SK-N-SH (cell line): ENCODE results near the gene MAPK1. TPM values are rescaled to one million over a fixed set of nuclear protein-coding genes. Genes with fewer than 3 reads are reported as not detected.

Source experiments
- CTCF ChIA-PET: fragments of 300-600, 350-600 bp; formaldehyde crosslinking; extraction: SDS; loops from one replicate; lab custom pipeline; 2021; lab: Yijun Ruan, JAX
- POLR2A ChIA-PET: fragments of 350-600 bp; sonication (Branson Sonifier 250); formaldehyde crosslinking; extraction: SDS; loops from one replicate; lab custom pipeline; 2020; ENCODE audit warnings: antibody characterized with exemption, inconsistent platforms; lab: Yijun Ruan, JAX
- DNase-seq: peaks from one replicate; pipeline ENCODE4 v3.0.0; 2012
- H2AFZ ChIP-seq: fragments of 200-600 bp; sonication (generic); 2 replicates; pipeline ENCODE4 v1.8.1; 2016; ENCODE audit warnings: antibody characterized with exemption, mild to moderate bottlenecking, low read depth
- H3F3A ChIP-seq: fragments of 200-600 bp; sonication (generic); replicated peaks from 2 replicates; pipeline ENCODE3; 2016; ENCODE audit warnings: antibody characterized with exemption, mild to moderate bottlenecking; ENCODE audit not compliant: insufficient read depth
- H3K27ac ChIP-seq, 2 experiments: fragments of 200-500 bp in 1 of 2; fragments of 200-600 bp in 1 of 2; sonication (Bioruptor generic) in 1 of 2; sonication (generic), shearing (Covaris generic) in 1 of 2; 2 replicates each; pipeline versions ENCODE4 v1.5.1 to v1.6.1; 2014 to 2016; ENCODE audit warnings: low read depth in 2 of 2, inconsistent platforms in 1 of 2, low read length in 1 of 2, mild to moderate bottlenecking in 1 of 2, mixed read lengths in 1 of 2
- H3K27me3 ChIP-seq: fragments of 200-600 bp; sonication (generic), shearing (Covaris generic); 2 replicates; pipeline ENCODE4 v1.6.1; 2016; ENCODE audit warnings: mixed run types; ENCODE audit not compliant: insufficient read depth
- H3K36me3 ChIP-seq, 2 experiments: fragments of 200-500 bp in 1 of 2; fragments of 200-600 bp in 1 of 2; sonication (Bioruptor generic) in 1 of 2; sonication (generic) in 1 of 2; replicated peaks in 1 of 2; 2 replicates each; pipeline versions ENCODE3 to v1.5.1; 2014 to 2016; ENCODE audit warnings: low read length in 1 of 2, mild to moderate bottlenecking in 1 of 2; ENCODE audit not compliant: insufficient read depth in 2 of 2, control insufficient read depth in 1 of 2
- H3K4me1 ChIP-seq, 2 experiments: fragments of 200-500 bp in 1 of 2; fragments of 200-600 bp in 1 of 2; sonication (Bioruptor generic) in 1 of 2; sonication (generic), shearing (Covaris generic) in 1 of 2; 2 replicates each; pipeline versions ENCODE4 v1.5.1 to v1.6.1; 2014 to 2016; ENCODE audit warnings: low read depth in 1 of 2, low read length in 1 of 2, mixed run types in 1 of 2; ENCODE audit not compliant: insufficient read depth in 2 of 2, control insufficient read depth in 1 of 2
- H3K4me2 ChIP-seq: fragments of 200-600 bp; sonication (generic), shearing (Covaris generic); 2 replicates; pipeline ENCODE4 v1.6.1; 2017; ENCODE audit warnings: mixed run types
- H3K4me3 ChIP-seq, 2 experiments: fragments of 200-500 bp in 1 of 2; fragments of 200-600 bp in 1 of 2; sonication (Bioruptor generic) in 1 of 2; sonication (generic), shearing (Covaris generic) in 1 of 2; 2 replicates each; pipeline versions ENCODE4 v1.5.1 to v1.8.1; 2014 to 2016; ENCODE audit warnings: low read depth in 2 of 2, inconsistent platforms in 1 of 2, low read length in 1 of 2, mild to moderate bottlenecking in 1 of 2, mixed read lengths in 1 of 2, moderate library complexity in 1 of 2
- H3K79me2 ChIP-seq: fragments of 200-600 bp; sonication (generic); 2 replicates; pipeline ENCODE4 v1.8.1; 2017; ENCODE audit warnings: mild to moderate bottlenecking; ENCODE audit not compliant: insufficient read depth
- H3K9ac ChIP-seq: fragments of 200-600 bp; sonication (generic); 2 replicates; pipeline ENCODE4 v1.6.1; 2017; ENCODE audit warnings: mixed run types
- H3K9me2 ChIP-seq: fragments of 200-600 bp; sonication (generic); 2 replicates; pipeline ENCODE4 v1.6.1; 2017; ENCODE audit warnings: mixed run types
- H3K9me3 ChIP-seq: fragments of 200-600 bp; sonication (generic); 2 replicates; pipeline ENCODE4 v1.6.1; 2017; ENCODE audit warnings: mixed run types, mild to moderate bottlenecking, moderate library complexity
- H4K20me1 ChIP-seq: fragments of 200-600 bp; sonication (generic); 2 replicates; pipeline ENCODE4 v1.6.1; 2017; ENCODE audit warnings: mild to moderate bottlenecking, mixed run types; ENCODE audit not compliant: insufficient read depth
- FOSL2 ChIP-seq: IDR thresholded peaks from 2 replicates; pipeline ENCODE4 v1.4.0; 2012; ENCODE audit warnings: low read depth, mild to moderate bottlenecking, moderate library complexity, borderline replicate concordance
- NFIC ChIP-seq: IDR thresholded peaks from 2 replicates; pipeline ENCODE4 v1.4.0; 2012; ENCODE audit warnings: borderline replicate concordance
- PBX3 ChIP-seq: IDR thresholded peaks from 2 replicates; pipeline ENCODE4; 2012
- RAD21 ChIP-seq: IDR thresholded peaks from 2 replicates; pipeline ENCODE4 v1.6.1; 2012; ENCODE audit warnings: mild to moderate bottlenecking, low read length
- RCOR1 ChIP-seq: fragments of 150-350 bp; IDR thresholded peaks from 2 replicates; pipeline ENCODE4 v1.6.1; 2017; ENCODE audit warnings: antibody characterized with exemption, low read length
- USF1 ChIP-seq: IDR thresholded peaks from 2 replicates; pipeline ENCODE4 v1.4.0; 2012; ENCODE audit warnings: low read depth, borderline replicate concordance
- USF2 ChIP-seq: fragments of 150-350 bp; IDR thresholded peaks from 2 replicates; pipeline ENCODE4 v1.6.1; 2017; ENCODE audit warnings: antibody characterized with exemption, low read length, low read depth, borderline replicate concordance
- WGBS: methylation state at CpG from one replicate; pipeline ENCODE4 v1.1.6; 2017; ENCODE audit warnings: low lambda C conversion rate; 5-methylcytosine and 5-hydroxymethylcytosine counted together
- polyA plus RNA-seq, 3 experiments: library from polyadenylated mRNA; depleted of rRNA; stranded (reverse); fragments of >200 nt; gene quantifications; 2 replicates each; pipeline ENCODE4 v1.2.3, GENCODE V29; 2012

Gene MAPK1
- polyA plus RNA-seq, 1 of the 3 experiments (the other 2 are of a cell fraction), result 25.6 TPM

GRCh38 chr22:21734540-21735199 is 132.8 kb downstream of the MAPK1 start:
- Histone ChIP-seq H3K9ac (peak overlapping the region; percentile 67; the same call in 1 of the 2 replicates), H3F3A (no peaks in the 10 kb centered on the region), H4K20me1 (no peaks in the 10 kb centered on the region), H3K4me3 (peak overlapping the region; percentile 58 to 85), H3K4me1 (peaks cover 0 to 8% of the 10 kb centered on the region in 2 experiments; a peak in 1 of 4 replicates), H3K4me2 (peak overlapping the region; percentile 79), H3K9me2 (no peaks in the 10 kb centered on the region), H3K27me3 (no peaks in the 10 kb centered on the region), H3K9me3 (no peaks in the 10 kb centered on the region), H3K79me2 (no peaks in the 10 kb centered on the region), H2AFZ (peak overlapping the region; percentile 82), H3K36me3 (no peaks in the 10 kb centered on the region), H3K27ac (peak overlapping the region in 1 of 2 experiments; percentile 79; a peak in 1 of 4 replicates)
- no peak for TF ChIP-seq RCOR1
- no peak for TF ChIP-seq RAD21
- 26% methylated on average over 8 of the region's 8 CpGs for WGBS
- CTCF ChIA-PET, result interaction anchor here (1.0 to 2.6 kb wide), 3 partner anchors 9 to 204 kb away, joined by 3 to 17 read pairs (median 6); no protein-coding TSS in a partner anchor
- POLR2A ChIA-PET, result interaction anchor here (1.4 kb wide), 1 partner anchor 92 kb away, joined by 5 read pairs; the partner anchor contains the start of gene SDF2L1
- DNase-seq, result no peak

- Histone ChIP-seq H3K36me3 (no peaks in the 10 kb centered on the region), H3K9me3 (no peaks in the 10 kb centered on the region), H3K4me3 (no peak overlapping the region), H3K27me3 (no peaks in the 10 kb centered on the region), H3K9ac (no peak overlapping the region), H3F3A (no peaks in the 10 kb centered on the region), H2AFZ (no peak overlapping the region), H3K9me2 (no peaks in the 10 kb centered on the region), H4K20me1 (no peaks in the 10 kb centered on the region), H3K4me2 (no peak overlapping the region), H3K79me2 (no peaks in the 10 kb centered on the region), H3K27ac (no peak overlapping the region), H3K4me1 (peaks cover 0 to 8% of the 10 kb centered on the region in 2 experiments; a peak in 1 of 4 replicates)
- ChIA-PET CTCF (no interaction called here), POLR2A (no interaction called here)
- no peak for TF ChIP-seq NFIC
- no peak for TF ChIP-seq USF1
- TF ChIP-seq FOSL2, result no peak
- TF ChIP-seq PBX3, result no peak
- TF ChIP-seq USF2, result no peak
- DNase-seq, result no peak
- 68% methylated on average over 5 of the region's 5 CpGs for WGBS
These were observed 135.9 kb downstream of the MAPK1 start for GRCh38 chr22:21731503-21731902.
